ENCODE results near the gene RASSF8. TPM values are rescaled to one million over a fixed set of nuclear protein-coding genes. Genes with fewer than 3 reads are reported as not detected.

The RASSF8 gene
- total RNA-seq, 1 experiment from 2014 or later: 41.2 TPM

- DNase-seq (ENCODE audit: low read depth): no peak
Observed at GRCh38 chr12:26102953-26103352, 144.5 kb downstream of the RASSF8 start.

- DNase-seq (ENCODE audit: low read depth): no peak
Observed at GRCh38 chr12:26106347-26106746, 147.9 kb downstream of the RASSF8 start.

GRCh38 chr12:26108915-26109314 is 150.4 kb downstream of the RASSF8 start:
- DNase-seq (ENCODE audit: low read depth): no peak

GRCh38 chr12:26109343-26109881 is 150.9 kb downstream of the RASSF8 start:
- DNase-seq (ENCODE audit: low read depth): no peak

GRCh38 chr12:26112232-26112631 is 153.8 kb downstream of the RASSF8 start:
- DNase-seq (ENCODE audit: low read depth): no peak

- DNase-seq (ENCODE audit: low read depth): peak; percentile 71
Observed at GRCh38 chr12:26112703-26113147, 154.2 kb downstream of the RASSF8 start.

GRCh38 chr12:26113181-26113654 is 154.7 kb downstream of the RASSF8 start:
- no peak for DNase-seq (ENCODE audit: low read depth)

GRCh38 chr12:26113853-26114719 is 155.6 kb downstream of the RASSF8 start:
- DNase-seq (ENCODE audit: low read depth): peak; percentile 85

- no peak for DNase-seq (ENCODE audit: low read depth)
Observed at GRCh38 chr12:26114720-26115401, 156.4 kb downstream of the RASSF8 start.

GRCh38 chr12:26116829-26117715 is 158.6 kb downstream of the RASSF8 start:
- peak; percentile 21 for DNase-seq (ENCODE audit: low read depth)

- DNase-seq (ENCODE audit: low read depth): no peak
Observed at GRCh38 chr12:26118308-26118707, 159.8 kb downstream of the RASSF8 start.

- DNase-seq (ENCODE audit: low read depth): peak; percentile 66
Observed at GRCh38 chr12:26119391-26119989, 161.0 kb downstream of the RASSF8 start.

GRCh38 chr12:26120561-26121274 is 162.2 kb downstream of the RASSF8 start:
- no peak for DNase-seq (ENCODE audit: low read depth)

GRCh38 chr12:26121323-26122060 is 163.0 kb downstream of the RASSF8 start:
- DNase-seq (ENCODE audit: low read depth): no peak

GRCh38 chr12:26122061-26122680 is 163.7 kb downstream of the RASSF8 start:
- peak; percentile 34 for DNase-seq (ENCODE audit: low read depth)

- DNase-seq (ENCODE audit: low read depth): peak; percentile 78
Observed at GRCh38 chr12:26122681-26123481, 164.4 kb downstream of the RASSF8 start.

- peak; percentile 36 for DNase-seq (ENCODE audit: low read depth)
Observed at GRCh38 chr12:26123482-26123980, 165.0 kb downstream of the RASSF8 start.
